ENCODE results near the gene RNF40. TPM values are rescaled to one million over a fixed set of nuclear protein-coding genes. Genes with fewer than 3 reads are reported as not detected.

RNF40 gene
- total RNA-seq, 1 experiment from 2014 or later = 107 TPM

GRCh38 chr16:30758988-30759491 is 3.1 kb upstream of the RNF40 start:
- no peak for DNase-seq (ENCODE audit: low read depth)
- in situ Hi-C loops (cut with HindIII; ENCODE audit: low pct_unique_long_range_greater_than_20kb, low sequenced_read_pairs) = loop anchor here (25.0 kb wide), 1 partner anchor 178 kb away; the partner anchor contains the start of gene ORAI3

GRCh38 chr16:30760001-30760559 is 2.0 kb upstream of the RNF40 start:
- in situ Hi-C loops (cut with HindIII; ENCODE audit: low pct_unique_long_range_greater_than_20kb, low sequenced_read_pairs) = loop anchor here (25.0 kb wide), 1 partner anchor 177 kb away; the partner anchor contains the start of gene ORAI3
- DNase-seq (ENCODE audit: low read depth) = no peak

DNA sequence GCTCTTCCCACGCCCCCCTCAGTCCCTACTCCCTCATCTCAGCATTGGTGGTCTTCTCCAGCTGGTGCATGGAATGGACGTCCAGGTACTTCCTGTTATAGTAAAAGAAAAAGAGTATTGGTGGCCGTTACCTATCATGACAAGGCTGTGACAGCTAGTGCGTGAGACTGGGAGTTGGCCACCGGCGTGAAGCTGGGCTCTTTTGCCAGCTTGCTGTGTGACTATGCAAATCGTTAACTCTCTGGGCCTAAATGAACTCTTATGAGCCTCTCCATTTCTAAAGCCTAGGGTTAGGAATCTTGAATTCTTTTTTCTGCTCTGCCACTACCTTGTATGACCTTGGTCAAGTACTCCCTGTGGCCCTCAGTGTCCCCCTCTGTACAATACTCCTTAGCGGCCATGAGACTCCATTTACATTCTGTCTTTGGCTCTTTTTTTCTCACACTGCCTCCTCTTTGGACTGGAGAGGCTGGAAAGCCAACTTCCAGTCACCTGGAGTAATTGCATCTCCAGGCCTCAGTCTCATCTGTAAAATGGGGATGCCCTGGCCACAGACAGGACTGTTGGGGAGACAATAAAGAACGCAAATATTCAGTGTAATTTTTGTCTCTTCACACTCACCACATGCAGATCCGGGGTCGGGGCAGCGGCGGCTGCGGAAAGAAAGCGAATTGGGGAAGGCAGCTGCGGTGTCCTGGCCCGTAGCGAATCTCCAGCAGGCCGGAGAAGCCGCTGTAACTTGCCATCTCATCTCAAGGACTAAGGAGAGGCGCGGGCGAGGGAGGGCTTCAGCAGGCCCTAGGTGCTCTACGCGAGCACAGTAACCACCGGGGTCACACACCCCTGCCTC is 1.3 kb upstream of the RNF40 start:
- DNase-seq (ENCODE audit: low read depth) = no peak
- in situ Hi-C loops (cut with HindIII; ENCODE audit: low pct_unique_long_range_greater_than_20kb, low sequenced_read_pairs) = loop anchor here (25.0 kb wide), 1 partner anchor 176 kb away; the partner anchor contains the start of gene ORAI3

DNA sequence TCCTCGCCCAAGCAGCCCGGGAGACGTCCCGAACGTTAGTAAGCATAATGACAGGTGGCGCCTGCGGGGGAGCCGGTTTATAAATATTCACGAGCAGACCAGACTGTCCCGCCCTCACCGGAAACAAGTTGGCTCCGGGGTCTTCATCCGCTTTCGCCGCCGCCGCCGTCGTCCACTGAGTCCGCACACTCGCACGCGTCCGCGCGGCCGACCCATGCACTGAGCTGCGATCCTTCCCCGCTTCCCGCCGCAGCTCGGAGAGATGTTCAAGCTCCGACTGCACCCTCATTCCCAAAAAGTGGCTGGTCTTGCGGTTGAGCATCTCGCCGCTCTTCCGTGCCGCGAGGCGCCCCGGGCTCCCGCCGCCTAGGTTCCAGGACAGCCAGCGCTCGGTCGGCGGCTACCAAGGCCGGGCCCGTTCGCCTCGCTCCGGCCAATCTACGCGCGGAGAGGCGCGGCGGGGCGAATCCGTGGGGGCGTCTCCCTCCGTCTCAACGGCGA is 645 bp upstream of the RNF40 start:
- peak; percentile 43 for DNase-seq (ENCODE audit: low read depth)

DNA sequence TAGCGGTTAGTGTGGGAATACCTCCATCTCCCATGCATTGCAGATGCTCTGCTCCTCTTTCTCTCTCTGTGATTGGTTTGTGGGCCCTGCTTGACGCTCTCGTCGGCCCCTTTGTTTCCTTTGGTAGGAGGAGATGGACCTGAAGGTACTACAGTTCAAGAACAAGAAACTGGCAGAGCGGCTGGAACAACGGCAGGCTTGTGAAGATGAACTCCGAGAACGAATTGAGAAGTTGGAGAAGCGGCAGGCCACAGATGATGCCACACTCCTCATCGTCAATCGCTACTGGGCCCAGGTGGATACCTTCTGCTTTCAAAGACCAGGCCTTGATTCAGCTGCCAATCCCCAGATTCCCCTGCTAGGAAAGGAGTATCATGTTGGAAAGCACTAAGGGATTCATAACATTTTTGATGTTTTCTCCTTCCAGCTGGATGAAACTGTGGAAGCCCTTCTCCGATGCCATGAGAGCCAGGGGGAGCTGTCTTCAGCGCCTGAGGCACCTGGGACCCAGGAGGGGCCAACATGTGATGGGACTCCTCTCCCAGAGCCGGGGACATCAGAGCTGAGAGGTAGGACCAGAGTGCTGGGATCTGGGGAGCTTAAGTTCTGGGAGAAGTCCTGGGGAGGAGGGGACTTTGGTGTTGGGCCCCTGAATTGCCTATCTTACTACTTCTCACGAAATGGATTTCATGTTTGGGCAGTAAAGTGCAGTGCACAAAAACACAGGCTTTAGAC is 1.0 kb downstream of the RNF40 start:
- in situ Hi-C loops (cut with HindIII; ENCODE audit: low pct_unique_long_range_greater_than_20kb, low sequenced_read_pairs) = loop anchor here (25.0 kb wide), 1 partner anchor 174 kb away; the partner anchor contains the start of gene ORAI3
- DNase-seq (ENCODE audit: low read depth) = no peak

More for the DNA sequence above, 645 bp upstream of the RNF40 start:
- in situ Hi-C loops (cut with HindIII; ENCODE audit: low pct_unique_long_range_greater_than_20kb, low sequenced_read_pairs) = loop anchor here (25.0 kb wide), 1 partner anchor 176 kb away; the partner anchor contains the start of gene ORAI3

DNA sequence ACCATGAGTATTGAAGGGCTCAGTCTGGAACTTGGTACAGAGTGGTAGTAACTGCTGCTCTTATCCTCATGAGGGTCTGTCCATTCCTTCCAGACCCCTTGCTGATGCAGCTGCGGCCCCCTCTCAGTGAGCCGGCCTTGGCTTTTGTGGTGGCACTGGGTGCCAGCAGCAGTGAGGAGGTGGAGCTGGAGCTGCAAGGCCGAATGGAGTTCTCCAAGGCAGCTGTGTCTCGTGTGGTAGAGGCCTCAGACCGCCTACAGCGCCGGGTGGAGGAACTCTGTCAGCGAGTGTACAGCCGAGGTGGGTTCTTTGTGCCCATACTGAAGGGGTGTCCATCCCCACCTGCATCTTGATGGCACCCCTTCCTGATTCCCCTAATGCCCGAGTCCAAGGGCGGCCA is 2.0 kb downstream of the RNF40 start:
- no peak for DNase-seq (ENCODE audit: low read depth)
- in situ Hi-C loops (cut with HindIII; ENCODE audit: low pct_unique_long_range_greater_than_20kb, low sequenced_read_pairs) = loop anchor here (25.0 kb wide), 1 partner anchor 173 kb away; the partner anchor contains the start of gene ORAI3

DNA sequence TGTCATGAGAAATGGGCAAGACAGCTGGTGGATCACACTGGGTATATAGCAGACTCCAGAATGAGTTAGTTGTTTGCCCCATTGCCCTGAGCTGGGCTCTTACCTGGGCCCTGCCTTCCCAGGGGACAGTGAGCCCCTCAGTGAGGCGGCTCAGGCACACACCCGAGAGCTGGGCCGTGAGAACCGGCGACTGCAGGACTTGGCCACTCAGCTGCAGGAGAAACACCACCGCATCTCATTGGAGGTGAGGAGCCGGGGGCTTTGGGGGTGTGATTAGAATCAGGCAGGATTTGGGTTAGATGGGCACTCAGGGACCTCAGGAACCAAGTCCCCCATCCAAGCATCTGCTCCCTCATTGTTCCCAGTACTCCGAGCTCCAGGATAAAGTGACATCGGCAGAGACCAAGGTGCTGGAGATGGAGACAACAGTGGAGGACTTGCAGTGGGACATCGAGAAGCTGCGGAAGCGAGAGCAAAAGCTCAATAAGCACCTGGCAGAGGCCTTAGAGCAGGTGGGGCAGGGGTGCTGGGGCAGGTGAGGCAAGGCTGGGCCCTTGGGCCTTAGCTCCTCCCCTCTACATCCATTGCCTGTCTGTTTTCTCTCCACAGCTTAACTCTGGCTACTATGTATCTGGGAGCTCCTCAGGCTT is 2.8 kb downstream of the RNF40 start:
- DNase-seq (ENCODE audit: low read depth) = no peak
- in situ Hi-C loops (cut with HindIII; ENCODE audit: low pct_unique_long_range_greater_than_20kb, low sequenced_read_pairs) = loop anchor here (25.0 kb wide), 1 partner anchor 172 kb away; the partner anchor contains the start of gene ORAI3

DNA sequence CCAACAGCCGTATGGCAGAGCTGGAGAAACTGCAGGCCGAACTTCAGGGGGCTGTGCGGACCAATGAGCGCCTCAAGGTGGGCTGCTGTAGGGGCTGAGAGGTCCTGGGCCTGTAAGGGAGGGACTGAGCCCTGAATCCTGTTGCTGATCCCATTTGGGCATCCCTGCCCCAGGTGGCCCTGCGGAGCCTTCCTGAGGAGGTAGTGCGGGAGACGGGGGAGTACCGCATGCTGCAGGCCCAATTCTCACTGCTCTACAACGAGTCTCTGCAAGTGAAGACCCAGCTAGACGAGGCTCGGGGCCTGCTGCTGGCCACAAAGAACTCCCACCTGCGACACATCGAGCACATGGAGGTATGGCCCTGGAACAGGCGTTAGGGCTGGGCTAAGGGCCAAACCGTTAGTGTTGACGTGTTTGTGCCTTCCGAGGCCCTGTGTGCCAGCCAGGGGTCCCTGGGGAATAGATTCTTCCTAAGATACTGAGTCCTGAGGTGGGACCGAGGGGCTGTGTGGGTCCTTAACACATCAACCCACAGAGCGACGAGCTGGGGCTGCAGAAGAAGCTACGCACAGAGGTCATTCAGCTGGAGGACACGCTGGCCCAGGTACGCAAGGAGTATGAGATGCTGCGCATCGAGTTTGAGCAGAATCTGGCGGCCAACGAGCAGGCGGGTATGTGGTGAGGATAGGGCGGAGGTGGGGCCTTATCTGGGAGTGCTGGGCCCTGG is 4.2 kb downstream of the RNF40 start:
- DNase-seq (ENCODE audit: low read depth) = no peak
- in situ Hi-C loops (cut with HindIII; ENCODE audit: low pct_unique_long_range_greater_than_20kb, low sequenced_read_pairs) = loop anchor here (25.0 kb wide), 1 partner anchor 171 kb away; the partner anchor contains the start of gene ORAI3

GRCh38 chr16:30766933-30767284 is 4.8 kb downstream of the RNF40 start:
- in situ Hi-C loops (cut with HindIII; ENCODE audit: low pct_unique_long_range_greater_than_20kb, low sequenced_read_pairs) = loop anchor here (25.0 kb wide), 1 partner anchor 170 kb away; the partner anchor contains the start of gene ORAI3
- DNase-seq (ENCODE audit: low read depth) = no peak

GRCh38 chr16:30767767-30768465 is 5.8 kb downstream of the RNF40 start:
- no peak for DNase-seq (ENCODE audit: low read depth)
- in situ Hi-C loops (cut with HindIII; ENCODE audit: low pct_unique_long_range_greater_than_20kb, low sequenced_read_pairs) = loop anchor here (25.0 kb wide), 1 partner anchor 169 kb away; the partner anchor contains the start of gene ORAI3

GRCh38 chr16:30768583-30769181 is 6.6 kb downstream of the RNF40 start:
- DNase-seq (ENCODE audit: low read depth) = no peak

DNA sequence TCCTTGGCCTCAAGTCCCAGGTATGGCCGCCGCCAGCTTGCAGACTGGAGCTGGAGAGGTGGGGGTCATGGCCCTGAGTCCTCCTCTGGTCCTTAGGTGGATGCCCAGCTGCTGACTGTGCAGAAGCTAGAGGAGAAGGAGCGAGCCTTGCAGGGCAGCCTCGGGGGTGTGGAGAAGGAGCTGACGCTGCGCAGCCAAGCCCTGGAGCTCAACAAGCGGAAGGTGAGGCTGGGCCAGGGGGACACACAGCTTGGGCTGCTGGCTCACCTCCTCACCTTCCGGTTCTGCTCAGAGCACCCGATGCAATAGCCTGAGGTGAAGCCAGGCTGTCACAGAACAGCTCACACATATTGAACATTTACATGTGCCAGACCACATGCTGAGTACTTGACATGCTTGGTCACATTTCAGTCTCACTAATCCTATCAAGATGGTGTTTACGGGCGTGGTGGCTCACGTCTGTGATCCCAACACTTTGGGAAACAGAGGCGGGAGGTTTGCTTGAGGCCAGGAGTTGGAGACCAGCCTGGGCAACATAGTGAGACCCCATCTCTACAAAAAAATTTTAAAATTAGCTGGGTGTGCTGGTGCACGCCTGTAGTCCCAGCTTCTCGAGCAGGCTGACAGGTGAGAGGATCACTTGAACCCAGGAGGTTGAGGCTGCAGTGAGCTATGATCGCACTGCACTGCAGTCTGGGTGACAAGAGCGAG is 7.4 kb downstream of the RNF40 start:
- in situ Hi-C loops (cut with HindIII; ENCODE audit: low pct_unique_long_range_greater_than_20kb, low sequenced_read_pairs) = loop anchor here (25.0 kb wide), 1 partner anchor 168 kb away; the partner anchor contains the start of gene ORAI3

More at GRCh38 chr16:30768583-30769181, 6.6 kb downstream of the RNF40 start:
- in situ Hi-C loops (cut with HindIII; ENCODE audit: low pct_unique_long_range_greater_than_20kb, low sequenced_read_pairs) = loop anchor here (25.0 kb wide), 1 partner anchor 169 kb away; the partner anchor contains the start of gene ORAI3

GRCh38 chr16:30771726-30772125 is 9.6 kb downstream of the RNF40 start:
- in situ Hi-C loops (cut with HindIII; ENCODE audit: low pct_unique_long_range_greater_than_20kb, low sequenced_read_pairs) = loop anchor here (25.0 kb wide), 1 partner anchor 166 kb away; the partner anchor contains the start of gene ORAI3
- no peak for DNase-seq (ENCODE audit: low read depth)

More for the DNA sequence above, 7.4 kb downstream of the RNF40 start:
- DNase-seq (ENCODE audit: low read depth) = no peak

GRCh38 chr16:30773826-30774225 is 11.7 kb downstream of the RNF40 start:
- in situ Hi-C loops (cut with HindIII; ENCODE audit: low pct_unique_long_range_greater_than_20kb, low sequenced_read_pairs) = loop anchor here (25.0 kb wide), 1 partner anchor 163 kb away; the partner anchor contains the start of gene ORAI3
- DNase-seq (ENCODE audit: low read depth) = no peak
